Measurements from ENCODE around the gene IFT122. TPM values are rescaled to one million over a fixed set of nuclear protein-coding genes. Genes with fewer than 3 reads are reported as not detected.

The IFT122 gene
- polyA plus RNA-seq, 2 of the 4 experiments (the other 2 are of a cell fraction), result 15.0 to 17.1 TPM

GRCh38 chr3:129535075-129535474 is 95.1 kb downstream of the IFT122 start:
- ATAC-seq, result no peak
- WGBS (ENCODE audit: missing lambda C conversion rate), result 78% methylated on average over 1 of the region's 1 CpG
- FAIRE-seq, result no peak
- ChIA-PET CTCF (interaction anchor here (0.8 to 1.4 kb wide), 2 partner anchors 10 to 21 kb away, joined by 3 to 5 read pairs; no protein-coding TSS in a partner anchor), POLR2A (no interaction called here)
- no peak for DNase-seq (ENCODE audit: low read depth in 1 of 2, low spot score in 1 of 2)
- Histone ChIP-seq H3K27ac (peak overlapping the region in 1 of 2 experiments; percentile 38; a peak in 3 of 6 replicates), H3K9me3 (no peaks in the 10 kb centered on the region), H3K4me3 (no peak overlapping the region), H3K4me1 (peaks cover 20% of the 10 kb centered on the region), H3K4me2 (no peak overlapping the region; the same call in 2 of the 3 replicates)
- TF ChIP-seq ELK1 (IDR thresholded peaks at IDR 0.05; ENCODE audit: low read depth, low read length) (no peak), NPAS2 (CRISPR knock-in tag; IDR thresholded peaks at IDR 0.05; ENCODE audit: borderline replicate concordance) (no peak), RARB (CRISPR knock-in tag; IDR thresholded peaks at IDR 0.05) (no peak), SREBF2 (IDR thresholded peaks at IDR 0.05) (no peak), RCOR1 (IDR thresholded peaks at IDR 0.05; ENCODE audit: low read depth, low read length) (no peak)

- peaks cover 13% of the 10 kb centered on the region for H3K4me1 ChIP-seq
- no peak for TF ChIP-seq PBX3 (IDR thresholded peaks at IDR 0.05)
- TF ChIP-seq USF2 (IDR thresholded peaks at IDR 0.05), result peak; percentile 37; the same call in 1 of the 2 replicates
- ChIA-PET CTCF (interaction anchor here (1.6 kb wide), 1 partner anchor 8 kb away, joined by 4 read pairs; the partner anchor contains the start of gene RHO), POLR2A (no interaction called here)
- H3K4me3 ChIP-seq, result no peak overlapping the region
- 69% methylated on average over 2 of the region's 2 CpGs for WGBS (ENCODE audit: missing lambda C conversion rate)
- no peak overlapping the region for H3K27ac ChIP-seq
- FAIRE-seq (no peak), DNase-seq (ENCODE audit: low read depth in 1 of 2, low spot score in 1 of 2) (no peak), ATAC-seq (no peak)
- H3K4me2 ChIP-seq, result no peak overlapping the region
- no peaks in the 10 kb centered on the region for H3K9me3 ChIP-seq
These were observed 96.3 kb downstream of the IFT122 start for GRCh38 chr3:129536374-129536667.

- Histone ChIP-seq H3K4me1 (peaks cover 13% of the 10 kb centered on the region), H3K9me3 (no peaks in the 10 kb centered on the region), H3K4me2 (no peak overlapping the region), H3K4me3 (no peak overlapping the region), H3K27ac (no peak overlapping the region)
- no peak for TF ChIP-seq PBX3 (IDR thresholded peaks at IDR 0.05)
- TF ChIP-seq MAX (IDR thresholded peaks at IDR 0.05), result no peak
- ATAC-seq (no peak), DNase-seq (ENCODE audit: low read depth in 1 of 2, low spot score in 1 of 2) (no peak), FAIRE-seq (no peak)
- POLR2A ChIA-PET, result no interaction called here
- 73% methylated on average over 3 of the region's 3 CpGs for WGBS (ENCODE audit: missing lambda C conversion rate)
- CTCF ChIA-PET, result interaction anchor here (1.6 kb wide), 1 partner anchor 9 kb away, joined by 4 read pairs; the partner anchor contains the start of gene RHO
These were observed 96.8 kb downstream of the IFT122 start for GRCh38 chr3:129536804-129537203.

GRCh38 chr3:129539206-129539605 is 99.2 kb downstream of the IFT122 start:
- no peak for DNase-seq (ENCODE audit: low read depth in 1 of 2, low spot score in 1 of 2)
- peaks cover 11% of the 10 kb centered on the region for H3K4me1 ChIP-seq

More at GRCh38 chr3:129539206-129539605, 99.2 kb downstream of the IFT122 start:
- WGBS (ENCODE audit: missing lambda C conversion rate), result 92% methylated on average over 8 of the region's 8 CpGs
- no peak overlapping the region for H3K4me2 ChIP-seq
- CTCF ChIA-PET, result interaction anchor here (1.1 kb wide), 1 partner anchor 156 kb away, joined by 3 read pairs; no protein-coding TSS in a partner anchor
- ATAC-seq (no peak), FAIRE-seq (no peak)
- H3K4me3 ChIP-seq, result no peak overlapping the region
- TF ChIP-seq ZFP36 (IDR thresholded peaks at IDR 0.05; ENCODE audit: borderline replicate concordance, partially characterized antibody) (no peak), RNF2 (IDR thresholded peaks at IDR 0.05; ENCODE audit: borderline replicate concordance, low read depth) (no peak), ELK1 (IDR thresholded peaks at IDR 0.05; ENCODE audit: low read depth, low read length) (no peak), BCL3 (IDR thresholded peaks at IDR 0.05) (no peak), KDM5A (IDR thresholded peaks at IDR 0.05) (no peak), MYC (IDR thresholded peaks at IDR 0.05; ENCODE audit: borderline replicate concordance, low read length) (no peak), FOSL2 (IDR thresholded peaks at IDR 0.05) (no peak), FOSL2 (CRISPR knock-in tag; IDR thresholded peaks at IDR 0.05) (no peak), HMGXB4 (CRISPR knock-in tag; IDR thresholded peaks at IDR 0.05; ENCODE audit: borderline replicate concordance) (no peak), ESRRA (IDR thresholded peaks at IDR 0.05; ENCODE audit: borderline replicate concordance, low read length) (no peak), SMC3 (IDR thresholded peaks at IDR 0.05) (no peak), TFCP2L1 (CRISPR knock-in tag; IDR thresholded peaks at IDR 0.05) (no peak)
- no peaks in the 10 kb centered on the region for H3K9me3 ChIP-seq
- POLR2A ChIA-PET, result no interaction called here
- no peak overlapping the region for H3K27ac ChIP-seq
